LNCAP (cell line): ENCODE measurements around the gene UQCC2.
A peak's percentile ranks its signal among the peaks of the same experiment; 100 is the strongest.

Experiments used
- TF ChIP-seq, protein P1 (sequence below): fragments of 450-650 bp; IDR thresholded peaks from 2 replicates; pipeline ENCODE4 v1.5.1; 2017; ENCODE audit warnings: mild to moderate bottlenecking

The UQCC2 gene

GRCh38 chr6:33747823-33748222 is 36.3 kb upstream of the UQCC2 start:
- TF ChIP-seq, protein P1, sequence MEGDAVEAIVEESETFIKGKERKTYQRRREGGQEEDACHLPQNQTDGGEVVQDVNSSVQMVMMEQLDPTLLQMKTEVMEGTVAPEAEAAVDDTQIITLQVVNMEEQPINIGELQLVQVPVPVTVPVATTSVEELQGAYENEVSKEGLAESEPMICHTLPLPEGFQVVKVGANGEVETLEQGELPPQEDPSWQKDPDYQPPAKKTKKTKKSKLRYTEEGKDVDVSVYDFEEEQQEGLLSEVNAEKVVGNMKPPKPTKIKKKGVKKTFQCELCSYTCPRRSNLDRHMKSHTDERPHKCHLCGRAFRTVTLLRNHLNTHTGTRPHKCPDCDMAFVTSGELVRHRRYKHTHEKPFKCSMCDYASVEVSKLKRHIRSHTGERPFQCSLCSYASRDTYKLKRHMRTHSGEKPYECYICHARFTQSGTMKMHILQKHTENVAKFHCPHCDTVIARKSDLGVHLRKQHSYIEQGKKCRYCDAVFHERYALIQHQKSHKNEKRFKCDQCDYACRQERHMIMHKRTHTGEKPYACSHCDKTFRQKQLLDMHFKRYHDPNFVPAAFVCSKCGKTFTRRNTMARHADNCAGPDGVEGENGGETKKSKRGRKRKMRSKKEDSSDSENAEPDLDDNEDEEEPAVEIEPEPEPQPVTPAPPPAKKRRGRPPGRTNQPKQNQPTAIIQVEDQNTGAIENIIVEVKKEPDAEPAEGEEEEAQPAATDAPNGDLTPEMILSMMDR = no peak

DNA sequence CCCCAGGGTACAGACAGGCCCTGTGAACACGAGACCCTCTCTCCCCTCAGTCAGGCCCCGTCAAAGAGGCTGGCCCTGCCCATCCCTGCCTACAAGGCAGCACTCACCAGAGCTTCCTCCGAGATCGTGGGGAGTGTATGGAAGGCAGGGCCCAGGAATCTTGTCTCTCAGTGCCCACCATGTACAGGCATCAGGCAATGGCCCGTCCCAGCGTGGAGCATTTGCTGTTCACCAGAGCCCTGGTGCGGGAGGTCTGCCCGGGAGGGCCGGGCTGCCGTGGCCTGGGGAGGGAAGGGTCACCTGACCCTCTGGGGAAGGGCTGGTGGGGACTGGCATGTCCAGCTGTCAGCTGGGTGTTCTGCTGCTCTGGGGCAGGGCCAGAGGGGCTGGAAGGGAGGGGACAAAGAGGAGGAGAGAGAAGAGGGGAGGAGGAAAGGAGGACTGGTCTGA is 35.2 kb upstream of the UQCC2 start, which contains the start of gene IP6K3:
TSS of gene IP6K3 (minus strand) at position 255 of the 450 bp plus-strand sequence. CDS start 11,429 bp downstream, outside the sequence.
- TF ChIP-seq, protein P1 = no peak

GRCh38 chr6:33746036-33746600 is 34.6 kb upstream of the UQCC2 start:
- TF ChIP-seq, protein P1 = no peak

DNA sequence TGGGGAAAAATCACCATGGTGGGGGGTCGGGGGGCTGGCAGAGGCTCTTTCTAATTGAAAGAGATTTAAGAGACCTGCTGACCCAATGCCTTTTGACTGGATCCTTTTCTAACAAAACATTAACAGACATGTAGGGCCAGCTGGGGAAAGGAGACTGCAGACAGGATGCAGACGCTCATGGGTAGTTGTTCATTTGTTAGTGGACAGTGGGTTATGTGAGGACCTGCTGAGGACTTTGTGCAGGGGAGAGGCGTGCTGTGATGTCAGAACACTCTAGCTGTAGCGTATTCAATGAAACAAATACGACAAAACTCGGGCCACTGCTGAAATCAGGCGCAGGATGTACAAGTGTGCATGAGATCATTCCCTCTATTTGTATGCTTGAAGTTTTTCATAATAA is 34.0 kb upstream of the UQCC2 start:
- TF ChIP-seq, protein P1 = no peak

DNA sequence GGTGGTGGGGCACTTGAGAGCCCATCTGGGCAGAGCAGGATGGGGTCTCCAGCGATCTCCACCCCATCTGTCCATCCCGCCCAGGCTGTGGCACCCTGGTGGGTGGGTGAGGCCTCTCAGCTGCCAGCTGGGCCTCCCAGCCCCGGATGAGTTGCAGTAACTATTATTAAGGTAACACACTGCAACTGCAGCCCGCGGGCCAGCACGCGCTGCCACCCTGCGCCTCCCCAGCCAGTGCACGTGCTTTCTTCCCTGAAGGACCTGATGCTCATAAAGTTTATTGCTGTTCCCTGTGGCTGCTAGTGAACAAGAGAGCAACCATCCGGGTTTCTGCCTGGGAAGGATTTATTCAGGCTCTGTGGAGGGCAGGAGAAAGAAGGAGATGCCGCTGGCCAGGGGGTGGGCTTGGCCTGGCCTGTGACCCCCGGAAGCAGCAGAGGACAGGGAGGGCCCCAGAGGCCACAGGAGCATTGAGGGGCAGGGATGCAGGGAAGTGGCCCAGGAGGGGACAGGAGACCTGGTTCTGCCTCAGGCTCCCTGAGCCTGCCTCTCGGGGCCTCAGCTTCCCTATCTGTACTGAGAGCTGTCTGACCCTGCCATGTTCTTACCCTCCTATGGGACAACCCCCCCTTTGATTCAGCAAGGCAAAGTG is 33.5 kb upstream of the UQCC2 start:
- TF ChIP-seq, protein P1 = no peak

GRCh38 chr6:33744001-33744848 is 32.7 kb upstream of the UQCC2 start:
- TF ChIP-seq, protein P1 = peak; percentile 86

GRCh38 chr6:33742837-33743236 is 31.3 kb upstream of the UQCC2 start:
- TF ChIP-seq, protein P1 = no peak
